Ovary (tissue), 9 donors: ENCODE data around the gene RGS19. TPM values are rescaled to one million over a fixed set of nuclear protein-coding genes. Genes with fewer than 3 reads are reported as not detected.

Source experiments
- DNase-seq, 5 donors: peaks; one replicate each; pipeline ENCODE4 v3.0.0-alpha.2; 2019 to 2020
- H3K27ac ChIP-seq, 2 donors: fragments of 200-600 bp; one replicate each; pipeline versions ENCODE4 v1.5.1 to v1.8.0; 2019 to 2022
- H3K27me3 ChIP-seq: fragments of 200-600 bp; one replicate; pipeline ENCODE4 v1.8.0; 2022
- H3K36me3 ChIP-seq: fragments of 200-600 bp; sonication (generic); one replicate; pipeline ENCODE4 v1.5.1; 2019
- H3K4me1 ChIP-seq: one replicate; pipeline ENCODE4 v1.8.1; 2013; ENCODE audit warnings: mild to moderate bottlenecking, moderate library complexity; ENCODE audit not compliant: insufficient read depth
- H3K4me3 ChIP-seq: fragments of 200-600 bp; sonication (generic); one replicate; pipeline ENCODE4 v1.5.1; 2017
- H3K9me3 ChIP-seq, 2 donors: fragments of 200-600 bp in 1 of 2; sonication (generic) in 1 of 2; one replicate each; pipeline versions ENCODE4 v1.5.1 to v1.8.1; 2013 to 2019; ENCODE audit warnings: mild to moderate bottlenecking in 1 of 2, moderate library complexity in 1 of 2
- CTCF ChIP-seq, 3 donors: fragments of 450-650 bp in 2 of 3; fragments of 200-600 bp in 1 of 3; IDR thresholded peaks; one replicate each; pipeline versions ENCODE4 v1.5.1 to v1.8.0; 2016 to 2022; ENCODE audit warnings: antibody characterized with exemption in 3 of 3, mild to moderate bottlenecking in 1 of 3
- EP300 ChIP-seq: sonication (generic); formaldehyde crosslinking; IDR thresholded peaks from one replicate; pipeline ENCODE4 v1.6.1; 2017; ENCODE audit warnings: antibody characterized with exemption
- POLR2A ChIP-seq: fragments of 450-650 bp; IDR thresholded peaks from one replicate; pipeline ENCODE4 v1.6.1; 2017; ENCODE audit warnings: antibody characterized with exemption, mild to moderate bottlenecking, moderate library complexity
- WGBS, 3 donors: extraction: QIAGEN DNeasy Blood & Tissue Kit in 1 of 3; methylation state at CpG; one replicate each; pipeline versions ENCODE4 v1.1.5 to v1.1.7; 2013 to 2017; 5-methylcytosine and 5-hydroxymethylcytosine counted together
- intact Hi-C, 4 donors: fragments of 100-400 bp; cut with DNase I; formaldehyde crosslinking; loops; one replicate each; pipeline versions ENCODE4 v1.11.0 to v1.15.1; 2022 to 2023
- polyA plus RNA-seq, 2 donors: library from polyadenylated mRNA; stranded (reverse); fragments of 200-250 nt in 1 of 2; fragments of 350-450 nt in 1 of 2; fragmentation: Illumina TruSeq in 1 of 2; extraction: RNeasy Lipid Tissue Mini Kit (QIAGEN cat#74804) in 1 of 2; gene quantifications; one replicate each; pipeline ENCODE4 v1.2.3, GENCODE V29; 2013 to 2014
- total RNA-seq, 7 donors: library from RNA; depleted of rRNA in 2 of 7; stranded (reverse); fragments of >200 nt in 2 of 7; fragmentation: NEBNext Ultra II Directional in 3 of 7; extraction: Animal tissue kit (Norgen Biotek cat#: 25700) in 3 of 7; gene quantifications; one replicate each; pipeline versions ENCODE4 v1.1.0 to v1.2.4, GENCODE V29; 2016 to 2023
- donor health status: DM: no; HTN: no; CAD: no; lungs with moderate emphysema.
- donor health status: DM: no; HTN: no; CAD: no.
- donor health status: Bipolar disorder and iron deficiency.
- donor health status: DM: yes; HTN: yes; CAD: no.
- donor health status: DM: no; HTN: no; CAD: no.
- donor health status: DM: yes; HTN: yes; CAD: no.

The RGS19 gene
- total and polyA plus RNA-seq, 9 donors, result 2.1 to 7.6 (median 4.5) TPM

DNA sequence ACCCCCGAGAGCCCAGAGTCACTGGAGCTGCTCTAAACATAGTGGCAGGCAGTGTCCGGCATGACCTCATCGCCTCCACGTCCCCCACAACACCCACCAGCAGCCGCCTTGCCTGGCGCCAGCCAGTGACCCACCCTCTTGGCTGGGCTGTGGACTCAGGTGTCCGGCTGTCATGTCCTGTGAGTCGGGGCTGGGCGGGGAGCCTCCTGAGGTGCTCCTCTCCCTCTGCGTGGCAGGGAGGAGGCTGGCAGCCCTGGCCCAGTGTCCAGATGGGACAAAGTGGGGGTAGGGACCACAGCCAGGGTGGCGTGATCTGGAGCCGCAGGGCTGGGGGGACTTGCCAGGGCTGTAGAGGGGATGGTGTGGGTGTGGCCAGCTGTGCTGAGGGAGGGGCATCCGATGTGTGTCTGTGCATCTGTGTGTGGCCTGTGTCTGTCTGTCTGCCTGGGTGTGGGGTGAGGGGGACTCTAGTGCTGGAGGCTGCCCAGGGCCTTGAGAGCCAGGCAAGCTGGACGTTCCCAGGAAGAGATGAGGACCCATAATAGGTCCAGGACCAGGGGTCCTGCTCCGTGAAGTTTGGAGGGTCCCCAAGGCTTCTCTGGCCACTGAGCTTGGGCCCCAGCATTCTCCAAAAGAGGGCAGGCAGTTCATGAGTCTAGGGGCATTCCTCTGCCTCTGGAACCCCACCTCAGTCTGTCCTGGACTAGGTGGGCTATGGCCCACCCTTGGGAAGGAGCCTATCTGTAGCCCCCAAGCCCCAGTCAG lies 27.6 kb downstream of the RGS19 start:
- no peaks in the 10 kb centered on the region for H3K9me3 ChIP-seq
- no peak overlapping the region for H3K4me3 ChIP-seq
- no peak for TF ChIP-seq POLR2A
- TF ChIP-seq CTCF (IDR thresholded peaks at IDR 0.05), result no peak
- TF ChIP-seq EP300, result no peak
- peak in 1 of 5 donors; percentile 49 for DNase-seq
- 70 to 78% (median 75%) methylated on average over 15 of the region's 15 CpGs for WGBS, 3 donors
- intact Hi-C loops, result no loop called here
- peaks cover 2% of the 10 kb centered on the region for H3K4me1 ChIP-seq
- H3K36me3 ChIP-seq, result no peaks in the 10 kb centered on the region
- no peak overlapping the region for H3K27ac ChIP-seq
- peaks cover 7% of the 10 kb centered on the region for H3K27me3 ChIP-seq

DNA sequence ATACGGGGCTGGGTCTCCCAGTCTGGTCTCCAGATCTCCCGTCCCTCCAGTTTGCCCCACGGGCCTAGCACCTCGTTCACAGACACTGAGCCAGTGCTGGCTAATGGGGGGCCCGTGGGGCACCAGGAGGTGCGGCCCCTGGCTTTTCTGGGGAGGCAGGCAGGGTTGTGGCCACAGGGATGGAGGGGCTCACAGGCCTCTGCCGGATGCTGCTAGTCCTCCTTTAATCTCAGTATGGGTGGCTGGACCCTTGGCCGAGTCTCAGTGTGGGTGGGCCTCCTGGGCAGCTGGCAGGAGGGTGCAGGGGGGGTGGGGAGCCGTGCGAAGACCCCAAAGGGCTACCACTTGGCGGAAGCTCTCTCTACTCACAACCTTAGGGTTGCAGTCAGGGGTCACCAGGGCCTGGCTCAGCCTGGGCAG lies 28.3 kb downstream of the RGS19 start:
- intact Hi-C loops, result no loop called here
- H3K4me3 ChIP-seq, result no peak overlapping the region
- no peak overlapping the region for H3K27ac ChIP-seq

DNA sequence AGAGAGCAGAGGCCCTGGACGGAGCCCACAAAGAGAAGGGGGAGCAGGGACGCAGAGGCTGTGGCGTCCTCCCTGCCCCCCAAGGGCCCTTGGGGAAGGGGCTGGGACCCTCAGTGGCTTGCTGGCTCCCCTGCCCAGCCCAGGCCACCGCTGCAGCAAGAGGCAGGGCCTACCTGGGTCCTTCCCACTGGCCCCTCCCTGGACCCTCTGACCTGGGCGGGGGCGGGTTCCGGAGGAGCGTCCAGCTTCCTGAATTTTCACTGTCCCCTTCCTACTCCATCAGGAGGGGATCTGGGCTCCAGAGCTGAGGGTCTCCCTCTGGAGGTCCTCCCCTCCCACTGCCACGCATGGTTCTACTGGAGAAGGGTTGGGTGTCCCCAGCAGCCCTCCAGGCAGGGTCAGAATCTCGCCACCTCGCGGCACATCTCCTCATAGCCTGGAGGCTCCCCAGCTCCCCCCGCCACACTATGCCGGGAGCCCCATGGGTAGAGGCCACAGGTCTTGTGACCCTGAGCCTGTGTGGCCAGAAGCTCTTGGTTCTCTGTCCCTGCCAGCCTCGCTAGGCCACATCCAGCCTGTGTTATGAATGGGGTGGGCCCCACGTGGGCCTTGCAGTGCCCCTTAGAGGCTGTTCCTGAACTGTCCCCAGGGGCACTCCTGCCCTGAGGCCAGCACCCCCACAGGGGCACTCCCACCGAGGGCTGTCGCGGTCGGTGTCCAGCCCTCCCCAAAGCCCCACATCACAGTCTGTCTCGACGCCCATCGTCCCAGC lies 28.9 kb downstream of the RGS19 start:
- intact Hi-C loops, result no loop called here
- TF ChIP-seq POLR2A (no peak), CTCF (IDR thresholded peaks at IDR 0.05) (no peak), EP300 (no peak)
- Histone ChIP-seq H3K36me3 (no peaks in the 10 kb centered on the region), H3K27ac (no peak overlapping the region), H3K27me3 (peaks cover 7% of the 10 kb centered on the region), H3K4me3 (no peak overlapping the region), H3K9me3 (no peaks in the 10 kb centered on the region), H3K4me1 (peaks cover 2% of the 10 kb centered on the region)
- no peak for DNase-seq
- WGBS, 3 donors, result 61 to 72% (median 67%) methylated on average over 22 to 23 of the region's 23 CpGs

More for the DNA sequence above, 28.3 kb downstream of the RGS19 start:
- Histone ChIP-seq H3K36me3 (no peaks in the 10 kb centered on the region), H3K9me3 (no peaks in the 10 kb centered on the region), H3K4me1 (peaks cover 2% of the 10 kb centered on the region), H3K27me3 (peaks cover 7% of the 10 kb centered on the region)
- no peak for DNase-seq
- 71 to 75% (median 72%) methylated on average over 10 to 11 of the region's 11 CpGs for WGBS, 3 donors
- TF ChIP-seq POLR2A (no peak), CTCF (IDR thresholded peaks at IDR 0.05) (no peak), EP300 (no peak)

DNA sequence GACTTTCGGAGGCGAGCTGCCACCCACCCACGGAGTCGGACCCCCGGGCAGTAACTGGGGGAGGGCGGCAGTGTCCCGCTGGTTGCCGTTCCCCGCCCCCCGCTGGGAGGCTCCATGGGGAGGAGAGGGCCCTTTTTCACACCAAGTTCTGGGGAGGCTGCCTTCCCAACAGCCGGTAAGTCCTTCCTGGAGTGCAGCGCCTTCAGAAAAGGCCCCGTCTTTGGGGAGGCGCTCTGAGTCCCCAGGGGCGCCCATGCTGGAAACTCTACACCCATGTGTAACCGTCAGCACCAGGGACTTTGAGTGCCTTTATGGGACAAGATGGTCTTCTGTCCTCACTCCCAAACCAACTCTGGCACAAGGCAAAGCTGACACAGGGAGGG lies 29.4 kb downstream of the RGS19 start:
- Histone ChIP-seq H3K4me3 (peak overlapping the region; percentile 10), H3K27me3 (peaks cover 7% of the 10 kb centered on the region), H3K4me1 (peaks cover 2% of the 10 kb centered on the region), H3K9me3 (no peaks in the 10 kb centered on the region), H3K36me3 (no peaks in the 10 kb centered on the region), H3K27ac (no peak overlapping the region)
- TF ChIP-seq POLR2A (no peak), CTCF (IDR thresholded peaks at IDR 0.05) (no peak), EP300 (no peak)
- intact Hi-C loops, result no loop called here
- WGBS, 3 donors, result 10 to 20% (median 17%) methylated on average over 11 to 16 of the region's 16 CpGs
- no peak for DNase-seq
